HG03060 (cell line): ENCODE results near the gene ZCCHC24.

Experiments used
- ATAC-seq: cut with Tn5 transposase; IDR thresholded peaks from one replicate; pipeline ENCODE4 v1.9.1; 2021; ENCODE audit warnings: low read depth, moderate number of reproducible peaks; ENCODE audit not compliant: unreplicated experiment

ZCCHC24 gene

DNA sequence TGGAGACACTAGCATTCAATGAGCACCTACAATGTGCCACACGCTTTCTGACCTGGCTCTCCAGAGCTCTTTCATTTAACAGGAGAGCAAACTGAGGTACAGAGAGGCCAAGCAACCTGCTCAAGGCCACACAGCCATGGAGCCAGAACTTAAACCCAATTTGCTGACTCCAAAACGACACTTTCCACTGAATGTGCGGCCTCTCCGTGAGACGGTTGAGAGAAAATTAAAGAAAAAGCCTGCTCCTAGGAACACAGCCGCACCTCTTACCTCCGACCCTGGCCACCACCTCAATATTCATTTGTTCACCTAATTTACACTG is 42.8 kb downstream of the ZCCHC24 start:
- ATAC-seq: no peak

DNA sequence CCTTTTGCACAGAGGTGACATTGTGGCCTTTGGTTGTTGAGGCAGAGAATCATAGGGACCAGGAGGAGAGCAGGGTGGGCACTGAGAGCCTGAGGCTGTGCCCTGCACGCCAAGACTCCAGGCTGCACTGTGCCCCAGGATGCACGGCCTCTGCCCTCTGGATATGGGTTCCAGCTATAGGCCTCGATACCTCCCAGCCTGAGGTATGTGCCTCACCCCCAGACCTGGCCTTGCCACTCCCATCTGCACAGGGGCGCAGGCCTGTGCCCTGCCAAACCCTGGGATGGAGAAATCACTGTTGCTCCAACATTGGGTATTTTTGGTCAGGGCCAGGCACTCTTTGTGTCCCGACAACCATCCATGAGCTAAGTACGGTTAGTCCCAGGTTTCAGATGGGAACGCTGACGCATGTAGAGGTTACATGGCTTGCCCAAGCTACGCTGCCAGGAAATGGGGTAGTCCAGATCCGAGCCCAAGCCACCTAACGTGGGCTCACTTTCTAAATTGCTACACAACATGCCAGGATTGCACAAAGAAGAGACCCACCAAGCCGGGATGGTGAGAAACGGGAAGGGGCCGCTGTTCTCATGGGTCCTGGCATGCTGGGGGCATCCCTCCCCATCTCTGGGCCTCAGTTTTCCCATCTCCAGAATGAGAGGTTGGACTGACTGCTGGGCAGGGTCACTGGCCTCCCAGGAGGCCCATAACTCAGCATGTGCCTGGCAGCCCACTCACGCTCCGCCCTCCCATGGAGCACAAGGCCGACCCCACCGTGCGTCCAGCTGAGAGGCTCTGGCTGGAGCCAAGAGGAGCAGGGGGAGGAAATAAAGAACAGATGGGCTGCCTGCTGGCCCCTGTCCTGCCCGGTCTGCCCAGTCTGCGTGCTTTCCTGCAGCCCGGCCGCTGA is 44.2 kb downstream of the ZCCHC24 start:
- ATAC-seq: no peak

GRCh38 chr10:79400146-79401004 is 45.0 kb downstream of the ZCCHC24 start:
- ATAC-seq: no peak

GRCh38 chr10:79399223-79399831 is 46.1 kb downstream of the ZCCHC24 start:
- no peak for ATAC-seq

DNA sequence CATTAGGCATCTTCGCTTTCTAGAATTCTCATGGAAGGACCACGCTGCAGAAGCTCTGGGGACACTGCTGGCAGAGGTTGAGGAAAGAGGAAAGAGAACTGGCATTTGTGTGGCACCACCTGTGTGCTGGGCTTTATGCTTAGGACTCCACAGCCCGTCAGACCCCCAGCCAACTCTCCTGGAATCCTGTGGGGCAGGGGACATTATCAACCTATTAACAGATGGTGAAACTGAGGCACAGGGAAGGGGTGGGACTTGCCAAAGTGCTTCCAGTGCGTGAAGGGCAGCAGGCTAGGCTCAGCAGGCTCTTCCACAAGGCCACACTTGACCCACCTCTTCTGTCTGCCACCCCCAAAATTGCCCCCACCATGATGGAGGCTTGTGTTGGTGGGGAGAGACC is 46.8 kb downstream of the ZCCHC24 start:
- ATAC-seq: no peak

DNA sequence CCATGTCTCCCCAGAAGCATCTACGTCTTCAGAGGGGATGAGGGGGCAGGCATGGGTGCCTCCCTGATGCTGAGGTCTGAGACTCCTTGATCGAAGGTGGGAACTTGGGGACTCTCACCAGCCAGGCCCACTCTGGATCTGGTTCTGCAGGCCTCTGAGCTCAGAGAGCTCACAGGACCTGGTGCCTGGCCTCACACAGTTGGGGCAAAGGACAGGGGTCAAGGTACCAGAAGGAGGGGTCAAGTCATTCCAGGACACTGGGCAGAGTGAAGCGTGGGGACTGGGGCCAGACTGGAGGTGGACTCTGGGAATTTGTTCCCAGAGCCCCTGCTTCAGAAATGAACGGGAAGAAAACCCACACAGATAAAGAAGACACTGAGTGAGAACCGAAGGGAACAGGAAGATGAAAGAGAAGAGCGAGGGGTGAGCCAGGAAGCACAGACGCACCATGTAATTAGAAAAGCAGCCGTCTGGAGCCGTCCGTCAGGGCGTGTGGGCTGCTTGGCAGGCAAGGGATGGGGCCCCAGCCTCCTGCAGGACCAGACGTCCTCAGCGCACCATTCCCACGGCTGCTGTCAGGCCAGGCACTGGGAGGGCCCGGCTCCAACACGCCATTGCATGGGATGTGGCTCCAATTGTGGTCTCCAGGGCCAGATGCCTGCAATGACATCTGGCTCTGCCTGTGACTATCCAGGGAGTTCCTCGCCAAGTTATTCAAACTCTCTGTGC is 47.7 kb downstream of the ZCCHC24 start:
- no peak for ATAC-seq

- no peak for ATAC-seq
Measured at GRCh38 chr10:79397051-79397450, 48.4 kb downstream of the ZCCHC24 start.

GRCh38 chr10:79396520-79396919 is 48.9 kb downstream of the ZCCHC24 start:
- ATAC-seq: no peak

DNA sequence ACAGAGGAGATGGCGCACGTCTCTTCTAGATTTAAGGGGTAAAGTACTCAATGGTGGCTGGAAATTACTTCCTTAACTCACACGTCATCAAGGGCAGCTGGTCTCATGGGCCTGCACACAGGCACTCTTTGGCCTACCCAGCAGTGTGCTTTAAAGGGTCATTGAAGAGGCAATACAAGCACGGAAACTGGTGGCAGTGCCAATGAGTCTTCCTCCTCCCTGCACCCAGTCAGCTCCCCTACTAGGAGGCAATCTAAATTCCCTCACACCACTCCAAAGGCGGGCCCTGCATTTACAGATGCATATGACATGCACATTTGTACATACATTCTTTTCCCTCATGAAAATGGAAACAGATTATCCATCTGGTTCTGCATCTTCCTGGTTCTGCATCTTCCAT is 50.8 kb downstream of the ZCCHC24 start:
- no peak for ATAC-seq

- no peak for ATAC-seq
Measured at GRCh38 chr10:79393924-79394610, 51.4 kb downstream of the ZCCHC24 start.

DNA sequence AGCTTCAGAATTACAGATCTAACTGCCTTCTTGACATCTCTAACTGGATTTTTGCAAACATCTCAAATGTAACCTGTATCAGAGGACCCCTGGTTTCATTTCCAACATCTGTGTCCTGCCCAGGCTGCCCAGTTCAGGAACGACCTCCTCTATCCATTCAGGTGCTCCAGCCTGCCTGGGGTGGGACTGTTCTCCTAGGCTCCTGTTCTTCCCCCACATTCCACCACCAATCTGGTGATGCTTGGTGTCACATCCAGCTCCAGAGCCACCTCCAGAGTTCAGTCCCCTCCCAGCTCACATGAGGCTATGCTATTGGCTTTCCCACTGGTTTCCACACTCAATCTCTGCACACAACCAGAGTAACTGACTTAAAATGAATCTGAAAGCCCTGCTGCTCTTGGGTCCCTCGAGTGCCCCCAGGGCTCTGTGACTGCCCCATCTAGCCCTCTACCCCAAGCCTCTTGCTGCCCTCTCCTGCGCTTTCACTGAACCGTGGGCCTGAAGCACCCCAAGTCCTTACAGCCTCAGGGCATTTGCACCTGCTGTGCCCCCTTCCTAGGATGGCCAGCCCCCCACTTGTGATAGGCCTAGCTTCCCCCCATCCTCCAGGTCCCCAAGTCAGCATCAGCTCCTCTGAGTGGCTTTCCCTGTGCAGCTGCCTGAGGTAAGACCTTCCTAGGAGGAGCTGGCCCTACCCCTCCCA is 52.1 kb downstream of the ZCCHC24 start:
- ATAC-seq: no peak

DNA sequence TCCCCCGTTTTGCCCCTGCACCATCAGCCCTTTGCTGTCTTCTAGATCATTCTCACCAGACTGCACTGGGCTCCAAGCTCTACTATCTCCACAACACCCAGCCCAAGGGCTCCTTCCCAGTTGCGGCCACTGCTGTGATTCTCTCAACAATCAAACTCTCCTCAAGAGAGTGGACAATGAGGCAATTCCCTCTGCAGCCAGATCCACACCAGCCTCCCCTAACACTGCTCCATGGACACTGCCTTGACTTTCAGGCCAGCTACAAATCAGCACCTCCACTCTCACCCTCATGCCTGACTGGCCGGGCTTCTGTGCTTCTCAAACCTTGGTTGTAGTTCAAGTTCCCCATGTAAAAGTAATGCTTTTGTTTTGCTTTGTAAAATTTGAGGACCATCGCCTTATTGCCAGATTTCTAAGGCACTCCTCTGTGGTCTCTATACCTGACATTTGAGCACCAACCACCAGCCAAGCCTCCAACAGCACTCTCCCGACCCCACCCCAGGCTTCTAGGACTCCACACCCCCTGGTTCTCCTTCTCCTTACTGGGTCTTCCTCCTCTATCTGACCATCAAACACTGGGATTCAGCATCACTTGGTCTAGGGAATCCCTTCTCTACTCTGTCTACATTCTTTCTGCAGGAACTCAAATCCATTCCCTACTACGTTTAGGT is 52.8 kb downstream of the ZCCHC24 start:
- no peak for ATAC-seq

GRCh38 chr10:79392020-79392398 is 53.4 kb downstream of the ZCCHC24 start:
- ATAC-seq: no peak

- no peak for ATAC-seq
Measured at GRCh38 chr10:79391231-79392019, 54.0 kb downstream of the ZCCHC24 start.

- ATAC-seq: no peak
Measured at GRCh38 chr10:79390551-79391229, 54.7 kb downstream of the ZCCHC24 start.

DNA sequence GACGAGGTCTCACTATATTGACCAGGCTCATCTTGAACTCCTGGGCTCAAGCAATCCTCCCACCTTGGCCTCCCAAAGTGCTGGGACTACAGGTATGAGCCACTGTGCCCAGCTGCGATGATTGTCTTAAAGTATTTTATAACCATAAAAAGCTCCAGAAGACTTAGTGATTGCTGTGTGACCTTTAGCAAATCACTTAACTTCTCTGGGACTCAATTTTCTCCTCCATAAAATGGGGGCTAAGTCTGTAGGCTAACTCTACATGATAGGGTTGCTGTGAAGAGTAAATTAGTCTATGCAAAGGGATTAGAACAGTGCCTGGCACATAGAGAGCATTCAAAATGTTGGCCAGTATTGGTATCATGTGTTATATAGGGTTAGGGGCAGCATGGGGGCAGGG is 55.4 kb downstream of the ZCCHC24 start:
- ATAC-seq: no peak

DNA sequence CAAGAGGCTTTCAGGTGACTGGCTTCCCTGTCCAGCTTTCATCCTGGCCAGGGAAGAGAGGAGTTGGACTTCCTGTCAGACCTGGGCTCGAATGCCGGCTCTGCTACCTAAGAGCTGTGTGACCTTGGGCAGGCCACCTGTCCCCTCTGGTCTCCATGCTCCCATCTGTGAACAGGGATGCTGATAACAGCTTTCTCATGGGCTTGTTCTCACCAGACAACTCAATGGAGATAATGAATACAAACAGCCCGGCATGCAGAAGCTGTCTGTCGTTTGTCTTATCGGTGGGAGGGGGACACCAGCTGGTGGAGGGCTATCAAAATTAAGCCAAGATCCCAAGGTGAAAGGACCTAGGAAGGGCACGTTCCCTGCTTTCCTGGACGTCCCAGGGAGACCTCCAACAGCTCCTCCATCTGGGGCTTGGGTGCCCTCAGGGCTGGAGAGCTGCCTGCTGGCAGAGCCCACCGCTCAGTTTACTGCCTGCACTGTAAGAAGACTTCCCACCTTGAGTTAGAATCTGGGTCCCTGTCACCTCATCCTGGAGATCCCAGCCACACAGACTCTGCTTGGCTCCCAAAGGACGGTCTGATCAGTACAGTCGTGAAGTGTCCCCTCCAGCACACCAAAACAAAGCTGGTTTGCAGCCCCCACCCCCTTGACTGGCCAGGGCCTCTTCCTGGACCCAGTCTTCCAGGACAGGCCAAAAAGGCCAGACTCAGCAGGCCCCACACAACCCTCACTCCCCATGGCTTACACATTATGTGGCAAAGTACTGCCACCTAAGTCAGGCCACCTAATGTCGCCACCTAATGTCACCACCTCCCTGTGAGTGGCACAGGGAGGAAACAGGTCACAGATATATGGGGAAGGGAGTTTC is 57.2 kb downstream of the ZCCHC24 start:
- ATAC-seq: no peak
